Neural progenitor cell (in vitro differentiated cells): ENCODE results near the gene PADI1.

Source experiments
- EZH2 ChIP-seq: fragments of 200-600 bp; sonication (generic); IDR thresholded peaks from 2 replicates; pipeline ENCODE4 v1.6.1; 2017; ENCODE audit warnings: antibody characterized with exemption, mild to moderate bottlenecking, moderate library complexity
- TF ChIP-seq, protein P1 (sequence below): fragments of 200-600 bp; sonication (generic); IDR thresholded peaks from 2 replicates; pipeline ENCODE4 v1.5.1; 2017; ENCODE audit warnings: antibody characterized with exemption, mild to moderate bottlenecking

DNA sequence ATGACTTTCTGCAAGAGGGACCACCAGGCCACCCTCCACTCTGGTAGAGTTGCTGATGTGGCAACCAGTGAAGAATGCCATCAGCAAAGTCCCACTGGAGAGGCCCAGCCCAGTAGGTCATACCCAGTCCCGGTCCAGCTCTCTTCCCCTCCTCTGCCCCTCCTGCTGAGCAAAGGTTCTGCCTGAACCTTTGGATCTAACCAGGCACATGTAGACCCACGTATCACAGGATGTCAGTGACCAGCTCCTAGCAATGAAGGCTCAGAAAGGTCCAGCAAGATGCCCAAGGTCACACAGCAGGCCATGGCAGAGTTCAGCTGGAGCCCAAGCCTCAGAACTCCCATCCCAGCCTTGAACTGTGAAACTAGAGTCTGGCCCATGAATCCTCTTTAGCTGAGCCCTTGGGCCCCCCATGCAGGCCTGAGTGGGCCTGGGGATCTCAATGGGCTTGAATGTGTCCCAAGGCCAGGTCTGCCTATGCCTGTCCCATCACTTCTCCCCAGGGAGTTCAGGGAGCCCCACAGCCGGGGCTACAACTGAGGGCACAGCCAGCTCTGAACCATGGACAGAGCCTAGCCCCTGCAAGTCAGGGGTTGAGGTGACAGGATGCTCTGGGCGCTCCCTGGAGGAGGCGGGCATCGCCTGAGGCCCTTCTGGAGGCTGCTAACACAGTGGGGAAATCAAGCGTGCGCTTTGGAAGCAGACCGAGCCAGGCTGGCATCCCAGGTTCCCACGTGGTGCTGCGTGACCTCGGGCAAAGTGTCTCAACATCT lies 21.4 kb upstream of the PADI1 start:
- TF ChIP-seq, protein P1, sequence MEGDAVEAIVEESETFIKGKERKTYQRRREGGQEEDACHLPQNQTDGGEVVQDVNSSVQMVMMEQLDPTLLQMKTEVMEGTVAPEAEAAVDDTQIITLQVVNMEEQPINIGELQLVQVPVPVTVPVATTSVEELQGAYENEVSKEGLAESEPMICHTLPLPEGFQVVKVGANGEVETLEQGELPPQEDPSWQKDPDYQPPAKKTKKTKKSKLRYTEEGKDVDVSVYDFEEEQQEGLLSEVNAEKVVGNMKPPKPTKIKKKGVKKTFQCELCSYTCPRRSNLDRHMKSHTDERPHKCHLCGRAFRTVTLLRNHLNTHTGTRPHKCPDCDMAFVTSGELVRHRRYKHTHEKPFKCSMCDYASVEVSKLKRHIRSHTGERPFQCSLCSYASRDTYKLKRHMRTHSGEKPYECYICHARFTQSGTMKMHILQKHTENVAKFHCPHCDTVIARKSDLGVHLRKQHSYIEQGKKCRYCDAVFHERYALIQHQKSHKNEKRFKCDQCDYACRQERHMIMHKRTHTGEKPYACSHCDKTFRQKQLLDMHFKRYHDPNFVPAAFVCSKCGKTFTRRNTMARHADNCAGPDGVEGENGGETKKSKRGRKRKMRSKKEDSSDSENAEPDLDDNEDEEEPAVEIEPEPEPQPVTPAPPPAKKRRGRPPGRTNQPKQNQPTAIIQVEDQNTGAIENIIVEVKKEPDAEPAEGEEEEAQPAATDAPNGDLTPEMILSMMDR = no peak
- no peak for TF ChIP-seq EZH2
